HCT116 (cell line): ENCODE results near the gene OR52E1. TPM values are rescaled to one million over a fixed set of nuclear protein-coding genes. Genes with fewer than 3 reads are reported as not detected.

Experiments used
- ATAC-seq: fragments of 200-7000 bp; cut with Tn5 transposase; 2 replicates; pipeline ENCODE4 v1.9.1; 2020; ENCODE audit warnings: mild to moderate bottlenecking, moderate library complexity
- BruUV-seq: library from RNA; stranded (reverse); fragments of 400-500 nt; replicated peaks from 2 replicates; lab custom pipeline; 2021; lab: Mats Ljungman, UMichigan
- CTCF ChIA-PET: fragments of 300-600 bp; sonication (Branson Sonifier 250); formaldehyde crosslinking; loops from one replicate; lab custom pipeline; 2021; ENCODE audit warnings: antibody characterized with exemption; lab: Charles Lee
- POLR2A ChIA-PET: fragments of 300-600, 350-600 bp; sonication (Branson Sonifier 250); formaldehyde crosslinking; loops from one replicate; lab custom pipeline; 2021; ENCODE audit warnings: antibody characterized with exemption; lab: Charles Lee
- RAD21 ChIA-PET, 2 experiments: fragments of 300-600 bp; sonication (Branson Sonifier 250); formaldehyde crosslinking; loops; one replicate each; lab custom pipeline; 2023; ENCODE audit warnings: low total read pairs in 2 of 2; ENCODE audit not compliant: uncharacterized antibody in 2 of 2, unreplicated experiment in 2 of 2, low non-redundant PET in 1 of 2; lab: Charles Lee
- DNase-seq: peaks from one replicate; pipeline ENCODE4 v3.0.0-alpha.2; 2010; ENCODE audit warnings: low read depth, low spot score
- H2AFZ ChIP-seq: fragments of 200-600 bp; shearing (Covaris generic), sonication (generic); 2 replicates; pipeline ENCODE4 v1.6.1; 2017; ENCODE audit warnings: low read depth, mixed run types, mixed read lengths, antibody characterized with exemption, low read length; ENCODE audit not compliant: poor library complexity, severe bottlenecking
- H3K27ac ChIP-seq: 2 replicates; pipeline ENCODE4 v1.5.1; 2012; ENCODE audit warnings: low read depth, low read length
- H3K27me3 ChIP-seq: fragments of 200-600 bp; sonication (generic); 2 replicates; pipeline ENCODE4 v1.6.1; 2016; ENCODE audit warnings: mixed run types, low read length, mixed read lengths; ENCODE audit not compliant: insufficient read depth
- H3K36me3 ChIP-seq, 2 experiments: fragments of 200-500 bp in 1 of 2; fragments of 200-600 bp in 1 of 2; sonication (Bioruptor generic) in 1 of 2; sonication (generic) in 1 of 2; 2 replicates each; pipeline versions ENCODE4 v1.5.1 to v1.6.1; 2014 to 2016; ENCODE audit warnings: low read length in 2 of 2, inconsistent platforms in 1 of 2, mixed read lengths in 1 of 2, mixed run types in 1 of 2; ENCODE audit not compliant: insufficient read depth in 2 of 2, control insufficient read depth in 1 of 2
- H3K4me1 ChIP-seq, 2 experiments: fragments of 200-600 bp in 1 of 2; sonication (generic) in 1 of 2; 2 replicates each; pipeline versions ENCODE4 v1.5.1 to v1.6.1; 2012 to 2017; ENCODE audit warnings: low read length in 2 of 2, inconsistent platforms in 1 of 2, mild to moderate bottlenecking in 1 of 2, mixed read lengths in 1 of 2, mixed run types in 1 of 2, moderate library complexity in 1 of 2; ENCODE audit not compliant: insufficient read depth in 2 of 2, control insufficient read depth in 1 of 2
- H3K4me2 ChIP-seq: fragments of 200-600 bp; sonication (generic); 2 replicates; pipeline ENCODE4 v1.6.1; 2017; ENCODE audit warnings: mixed run types, low read length, mixed read lengths
- H3K4me3 ChIP-seq, 2 experiments: fragments of 200-600 bp in 1 of 2; sonication (generic) in 1 of 2; replicated peaks in 1 of 2; 2 replicates each; pipeline ENCODE4 v1.5.1; 2011 to 2016; ENCODE audit warnings: low read length in 2 of 2, control low read depth in 1 of 2, low read depth in 1 of 2, mild to moderate bottlenecking in 1 of 2, mixed read lengths in 1 of 2, mixed run types in 1 of 2
- H3K79me2 ChIP-seq: fragments of 200-600 bp; sonication (generic); 2 replicates; pipeline ENCODE4 v1.6.1; 2017; ENCODE audit warnings: mild to moderate bottlenecking, mixed run types, low read length, moderate library complexity, mixed read lengths; ENCODE audit not compliant: insufficient read depth
- H3K9ac ChIP-seq: fragments of 200-600 bp; sonication (generic); 2 replicates; pipeline ENCODE4 v1.6.1; 2016; ENCODE audit warnings: low read length, mixed read lengths
- H3K9me2 ChIP-seq: fragments of 200-600 bp; sonication (generic), shearing (Covaris generic); 2 replicates; pipeline ENCODE4 v1.6.1; 2017; ENCODE audit warnings: mixed run types, mild to moderate bottlenecking, moderate library complexity; ENCODE audit not compliant: insufficient read depth
- H3K9me3 ChIP-seq, 2 experiments: fragments of 200-500 bp in 1 of 2; fragments of 200-600 bp in 1 of 2; sonication (Bioruptor generic) in 1 of 2; sonication (generic) in 1 of 2; 2 replicates each; pipeline ENCODE4 v1.6.1; 2014 to 2017; ENCODE audit warnings: low read length in 2 of 2, mixed read lengths in 2 of 2, inconsistent platforms in 1 of 2, low read depth in 1 of 2, mild to moderate bottlenecking in 1 of 2, mixed run types in 1 of 2, moderate library complexity in 1 of 2; ENCODE audit not compliant: control insufficient read depth in 1 of 2, insufficient read depth in 1 of 2
- H4K20me1 ChIP-seq: fragments of 200-600 bp; sonication (generic), shearing (Covaris generic); 2 replicates; pipeline ENCODE4 v1.6.1; 2017; ENCODE audit warnings: mixed run types, mild to moderate bottlenecking, moderate library complexity; ENCODE audit not compliant: insufficient read depth
- EZH2phosphoT487 ChIP-seq: fragments of 200-600 bp; IDR thresholded peaks from 2 replicates; pipeline ENCODE4 v1.6.1; 2018; ENCODE audit warnings: antibody characterized with exemption, borderline replicate concordance
- JUND ChIP-seq: IDR thresholded peaks from 2 replicates; pipeline ENCODE4 v1.6.1; 2012
- POLR2AphosphoS5 ChIP-seq: IDR thresholded peaks from 2 replicates; pipeline ENCODE4 v1.6.1; 2011; ENCODE audit warnings: mild to moderate bottlenecking, low read depth, low read length, moderate library complexity
- RAD21 ChIP-seq: IDR thresholded peaks from 2 replicates; pipeline ENCODE4 v1.6.1; 2012; ENCODE audit warnings: low read depth, mild to moderate bottlenecking
- REST ChIP-seq: IDR thresholded peaks from 2 replicates; pipeline ENCODE4 v1.6.1; 2012; ENCODE audit warnings: low read depth
- SIN3A ChIP-seq: IDR thresholded peaks from 2 replicates; pipeline ENCODE4 v1.6.1; 2012; ENCODE audit warnings: low read depth
- SP1 ChIP-seq: IDR thresholded peaks from 2 replicates; pipeline ENCODE4 v1.6.1; 2012; ENCODE audit warnings: low read depth
- SRF ChIP-seq: IDR thresholded peaks from 2 replicates; pipeline ENCODE4 v1.6.1; 2012; ENCODE audit warnings: low read depth
- ZNF274 ChIP-seq: fragments of 200-500 bp; sonication (Bioruptor generic); IDR thresholded peaks from 2 replicates; pipeline ENCODE4 v1.6.1; 2014; ENCODE audit warnings: mild to moderate bottlenecking, low read depth, low read length, inconsistent platforms
- intact Hi-C: fragments of 100-400 bp; cut with micrococcal nuclease; formaldehyde crosslinking; loops from 2 replicates; pipeline ENCODE4 v1.10.0; 2022
- total RNA-seq: library from RNA; stranded (reverse); gene quantifications from one replicate; pipeline ENCODE4 v1.2.1, GENCODE V29; 2021; ENCODE audit not compliant: unreplicated experiment

OR52E1 gene
- total RNA-seq, 1 experiment from 2014 or later: not detected

GRCh38 chr11:5117588-5117987 lies 48.2 kb downstream of the OR52E1 start:
- no peaks in the 10 kb centered on the region for H3K4me1 ChIP-seq
- no TSS peak for BruUV-seq
- H4K20me1 ChIP-seq: no peaks in the 10 kb centered on the region; the same call in 1 of the 2 replicates
- ChIA-PET RAD21 (no interaction called here), CTCF (no interaction called here), POLR2A (no interaction called here)
- no peaks in the 10 kb centered on the region for H3K9me2 ChIP-seq
- H3K36me3 ChIP-seq: no peaks in the 10 kb centered on the region
- H3K79me2 ChIP-seq: no peaks in the 10 kb centered on the region
- peaks cover 58% of the 10 kb centered on the region for H3K27me3 ChIP-seq
- ATAC-seq (no peak), DNase-seq (no peak)
- intact Hi-C loops: no loop called here
- H3K4me3 ChIP-seq: no peak overlapping the region
- H3K4me2 ChIP-seq: no peak overlapping the region
- no peak overlapping the region for H3K27ac ChIP-seq
- H3K9me3 ChIP-seq: no peaks in the 10 kb centered on the region
- no peak overlapping the region for H3K9ac ChIP-seq
- H2AFZ ChIP-seq: no peak overlapping the region
- TF ChIP-seq ZNF274 (no peak), SP1 (no peak), EZH2phosphoT487 (no peak), POLR2AphosphoS5 (no peak), SRF (no peak), RAD21 (no peak), REST (no peak), SIN3A (no peak), JUND (no peak)
